HG03060 (cell line): Measurements from ENCODE around the gene DGKQ.

ENCODE experiments used
- ATAC-seq: cut with Tn5 transposase; IDR thresholded peaks from one replicate; pipeline ENCODE4 v1.9.1; 2021; ENCODE audit warnings: low read depth, moderate number of reproducible peaks; ENCODE audit not compliant: unreplicated experiment

The DGKQ gene

GRCh38 chr4:910366-911091 is 62.8 kb downstream of the DGKQ start:
- no peak for ATAC-seq

- ATAC-seq, result no peak
Measured at GRCh38 chr4:909821-910220, 63.5 kb downstream of the DGKQ start.

DNA sequence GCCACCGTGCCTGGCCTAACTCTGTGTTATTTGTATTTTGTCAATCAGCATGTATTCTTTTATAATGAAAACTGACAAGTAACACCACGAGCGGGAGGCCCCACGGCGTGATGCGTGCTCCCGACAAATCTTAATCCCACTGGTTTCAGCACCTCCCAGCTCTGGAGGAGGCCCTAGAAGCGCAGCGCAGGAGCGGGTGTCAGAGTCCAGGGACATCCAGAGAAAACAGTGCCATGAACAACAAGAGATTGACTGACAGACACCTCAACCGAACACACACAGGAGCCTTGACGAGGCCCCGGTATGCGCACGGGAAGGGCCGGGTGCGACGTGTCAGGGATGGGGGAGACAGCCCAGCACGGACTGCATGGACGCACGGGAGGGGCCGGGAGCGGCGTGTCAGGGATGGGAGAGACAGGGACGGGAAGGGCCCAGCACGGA is 64.2 kb downstream of the DGKQ start:
- ATAC-seq, result no peak
